Measurements from ENCODE around the gene ANAPC5. TPM values are rescaled to one million over a fixed set of nuclear protein-coding genes. Genes with fewer than 3 reads are reported as not detected.
"Not testable (repeated sequence)": the region's sequence is repeated elsewhere in the genome, so short reads cannot be mapped to it uniquely, and the experiment has no call there.

Gene ANAPC5
- total RNA-seq, 1 experiment from 2014 or later, result 101 TPM

DNA sequence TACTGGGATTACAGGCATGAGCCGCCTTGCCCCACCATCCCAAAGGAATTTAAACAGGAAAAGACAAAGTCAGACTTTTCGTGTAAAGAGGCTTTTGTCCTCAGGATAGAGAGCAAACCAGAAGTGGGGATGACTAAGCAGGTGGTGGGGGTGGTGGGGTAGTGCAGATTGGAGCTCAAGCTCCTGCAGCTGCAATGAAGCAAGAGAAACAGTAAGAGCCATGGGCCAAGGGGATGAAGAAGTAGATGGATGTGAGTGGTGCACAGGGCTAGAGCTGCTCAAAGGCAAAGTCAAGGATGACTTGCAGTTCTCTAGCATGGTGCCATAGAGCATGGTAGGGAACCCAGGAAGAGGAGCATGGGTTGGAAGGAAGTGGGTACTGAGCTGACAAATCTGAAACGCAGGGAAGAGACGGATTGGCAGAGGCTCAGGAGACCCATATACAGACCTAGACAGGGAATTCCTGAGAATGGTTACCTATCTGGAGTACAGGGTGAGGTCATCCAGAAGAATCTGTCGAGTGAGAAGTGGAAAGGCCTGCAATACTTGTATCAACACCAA, 36.3 kb upstream of the ANAPC5 start:
- Histone ChIP-seq H2BK120ac (ENCODE audit: low read depth, low read length, poor library complexity, severe bottlenecking) (no peak overlapping the region), H3K4me1 (ENCODE audit: insufficient read depth, low read length) (peaks cover 4% of the 10 kb centered on the region; the same call in 1 of the 2 replicates), H3K9ac (ENCODE audit: extremely low read depth, insufficient read length, low read length) (no peak overlapping the region), H3K56ac (ENCODE audit: insufficient read length, low read depth, low read length) (no peak overlapping the region), H4K91ac (ENCODE audit: insufficient read length, low read depth, low read length) (no peak overlapping the region), H3K79me1 (ENCODE audit: insufficient read depth, low read depth, low read length, poor library complexity, severe bottlenecking) (no peaks in the 10 kb centered on the region), H2BK5ac (ENCODE audit: insufficient read length, low read length) (no peak overlapping the region), H4K5ac (ENCODE audit: insufficient read length, low read depth, low read length) (no peak overlapping the region), H3K23me2 (ENCODE audit: insufficient read length, low read depth, low read length, poor library complexity, severe bottlenecking) (no peaks in the 10 kb centered on the region), H2AFZ (ENCODE audit: low read length) (no peak overlapping the region), H3K4ac (ENCODE audit: low read depth, low read length) (no peak overlapping the region), H3K4me2 (ENCODE audit: insufficient read depth, insufficient read length, low read length) (no peak overlapping the region), H3K79me2 (ENCODE audit: insufficient read depth, low read length) (0 out of 2 replicates have a peak, but pooled peaks cover 2% of the 10 kb centered on the region), H4K20me1 (ENCODE audit: control insufficient read depth, insufficient read depth, insufficient read length) (no peaks in the 10 kb centered on the region), H3K18ac (ENCODE audit: insufficient read length, low read depth, low read length) (no peak overlapping the region), H4K8ac (replicated peaks; ENCODE audit: insufficient read length, low read depth, low read length) (no peak overlapping the region), H2AK5ac (ENCODE audit: insufficient read length, low read length) (no peak overlapping the region), H2BK12ac (ENCODE audit: insufficient read length, low read depth, low read length) (no peak overlapping the region), H3K27me3 (ENCODE audit: insufficient read depth, low read length) (no peaks in the 10 kb centered on the region), H3K23ac (ENCODE audit: insufficient read length, low read depth, low read length) (no peak overlapping the region), H3K14ac (ENCODE audit: insufficient read depth, low read length) (no peak overlapping the region), H3K9me3 (ENCODE audit: control insufficient read depth, low read depth, low read length) (no peaks in the 10 kb centered on the region), H2BK15ac (ENCODE audit: low read depth, low read length) (no peak overlapping the region), H3T11ph (ENCODE audit: low read length) (no peak overlapping the region), H3K27ac (ENCODE audit: insufficient read length, low read depth, low read length) (no peak overlapping the region), H2BK20ac (ENCODE audit: low read depth, low read length, poor library complexity, severe bottlenecking) (no peak overlapping the region)
- H3K36me3 Mint-ChIP-seq (ENCODE audit: insufficient read depth in 1 of 3, low read depth in 3 of 3), result no peaks in the 10 kb centered on the region
- no peaks in the 10 kb centered on the region for H3K9me3 Mint-ChIP-seq
- no peak overlapping the region for H3K4me3 Mint-ChIP-seq
- DNase-seq, result no peak
- peaks cover 2% of the 10 kb centered on the region; the same call in 1 of the 2 replicates for H3K27me3 Mint-ChIP-seq (ENCODE audit: low read depth)
- no CpG with 5 or more reads among the region's 5 CpGs for WGBS (ENCODE audit: extremely low coverage, insufficient read length, low lambda C conversion rate)
- H3K27ac Mint-ChIP-seq, result no peak overlapping the region
- H3K4me1 Mint-ChIP-seq, result peaks cover 4% of the 10 kb centered on the region in 2 experiments; a peak in 1 of 4 replicates
- TF ChIP-seq, protein P1, sequence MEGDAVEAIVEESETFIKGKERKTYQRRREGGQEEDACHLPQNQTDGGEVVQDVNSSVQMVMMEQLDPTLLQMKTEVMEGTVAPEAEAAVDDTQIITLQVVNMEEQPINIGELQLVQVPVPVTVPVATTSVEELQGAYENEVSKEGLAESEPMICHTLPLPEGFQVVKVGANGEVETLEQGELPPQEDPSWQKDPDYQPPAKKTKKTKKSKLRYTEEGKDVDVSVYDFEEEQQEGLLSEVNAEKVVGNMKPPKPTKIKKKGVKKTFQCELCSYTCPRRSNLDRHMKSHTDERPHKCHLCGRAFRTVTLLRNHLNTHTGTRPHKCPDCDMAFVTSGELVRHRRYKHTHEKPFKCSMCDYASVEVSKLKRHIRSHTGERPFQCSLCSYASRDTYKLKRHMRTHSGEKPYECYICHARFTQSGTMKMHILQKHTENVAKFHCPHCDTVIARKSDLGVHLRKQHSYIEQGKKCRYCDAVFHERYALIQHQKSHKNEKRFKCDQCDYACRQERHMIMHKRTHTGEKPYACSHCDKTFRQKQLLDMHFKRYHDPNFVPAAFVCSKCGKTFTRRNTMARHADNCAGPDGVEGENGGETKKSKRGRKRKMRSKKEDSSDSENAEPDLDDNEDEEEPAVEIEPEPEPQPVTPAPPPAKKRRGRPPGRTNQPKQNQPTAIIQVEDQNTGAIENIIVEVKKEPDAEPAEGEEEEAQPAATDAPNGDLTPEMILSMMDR (conservative IDR thresholded peaks at IDR 0.05), result no peak

DNA sequence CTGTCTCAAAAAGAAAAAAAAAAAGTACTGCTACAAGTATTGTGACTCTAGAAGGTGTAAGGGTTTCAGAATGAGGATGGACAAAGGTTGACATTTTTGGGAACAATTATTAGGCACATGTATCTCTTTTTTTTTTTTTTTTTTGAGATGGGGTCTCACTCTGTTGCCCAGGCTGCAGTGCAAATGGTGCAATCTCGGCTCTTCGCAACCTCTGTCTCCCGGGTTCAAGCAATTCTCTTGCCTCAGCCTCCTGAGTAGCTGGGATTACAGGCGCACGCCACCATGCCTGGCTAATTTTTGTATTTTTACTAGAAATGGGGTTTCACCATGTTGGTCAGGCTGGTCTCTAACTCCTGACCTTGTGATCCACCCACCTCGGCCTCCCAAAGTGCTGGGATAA, 32.7 kb upstream of the ANAPC5 start:
- not testable (repeated sequence) for H2AFZ ChIP-seq (ENCODE audit: low read length); H3K27me3 Mint-ChIP-seq (ENCODE audit: low read depth); H3K79me1 ChIP-seq (ENCODE audit: insufficient read depth, low read depth, low read length, poor library complexity, severe bottlenecking); H3K27ac Mint-ChIP-seq; H3K4me3 Mint-ChIP-seq; H3K23ac ChIP-seq (ENCODE audit: insufficient read length, low read depth, low read length); H3K23me2 ChIP-seq (ENCODE audit: insufficient read length, low read depth, low read length, poor library complexity, severe bottlenecking); H3K27ac ChIP-seq (ENCODE audit: insufficient read length, low read depth, low read length); H3K79me2 ChIP-seq (ENCODE audit: insufficient read depth, low read length); H3K4me1 Mint-ChIP-seq; H2BK15ac ChIP-seq (ENCODE audit: low read depth, low read length); H3K9me3 ChIP-seq (ENCODE audit: control insufficient read depth, low read depth, low read length); H3K4me2 ChIP-seq (ENCODE audit: insufficient read depth, insufficient read length, low read length); H2BK5ac ChIP-seq (ENCODE audit: insufficient read length, low read length); H4K8ac ChIP-seq (replicated peaks; ENCODE audit: insufficient read length, low read depth, low read length); H2BK120ac ChIP-seq (ENCODE audit: low read depth, low read length, poor library complexity, severe bottlenecking); H2BK20ac ChIP-seq (ENCODE audit: low read depth, low read length, poor library complexity, severe bottlenecking); H3T11ph ChIP-seq (ENCODE audit: low read length); H3K4ac ChIP-seq (ENCODE audit: low read depth, low read length); H3K4me1 ChIP-seq (ENCODE audit: insufficient read depth, low read length); DNase-seq; H3K27me3 ChIP-seq (ENCODE audit: insufficient read depth, low read length); H2BK12ac ChIP-seq (ENCODE audit: insufficient read length, low read depth, low read length); H3K9ac ChIP-seq (ENCODE audit: extremely low read depth, insufficient read length, low read length); H3K56ac ChIP-seq (ENCODE audit: insufficient read length, low read depth, low read length); H2AK5ac ChIP-seq (ENCODE audit: insufficient read length, low read length); H3K9me3 Mint-ChIP-seq; H3K36me3 Mint-ChIP-seq (ENCODE audit: insufficient read depth in 1 of 3, low read depth in 3 of 3); H3K18ac ChIP-seq (ENCODE audit: insufficient read length, low read depth, low read length); H4K5ac ChIP-seq (ENCODE audit: insufficient read length, low read depth, low read length); H4K20me1 ChIP-seq (ENCODE audit: control insufficient read depth, insufficient read depth, insufficient read length); H3K14ac ChIP-seq (ENCODE audit: insufficient read depth, low read length); H4K91ac ChIP-seq (ENCODE audit: insufficient read length, low read depth, low read length)
- WGBS (ENCODE audit: extremely low coverage, insufficient read length, low lambda C conversion rate), result no CpG with 5 or more reads among the region's 6 CpGs
